DND-41 (cell line): ENCODE measurements around the gene FAM168A.

ENCODE experiments used
- ATAC-seq: fragments of 200-7000 bp; cut with Tn5 transposase; 3 replicates; pipeline ENCODE4 v1.9.1; 2021; ENCODE audit warnings: low read depth; ENCODE audit not compliant: insufficient read depth
- DNase-seq: peaks from one replicate; pipeline ENCODE4 v3.0.0-alpha.2; 2020
- H2AFZ ChIP-seq: 2 replicates; pipeline ENCODE4 v1.6.0; 2012; ENCODE audit warnings: low read depth, low read length
- H3K27ac ChIP-seq: 2 replicates; pipeline ENCODE4 v1.5.1; 2012; ENCODE audit warnings: low read length, inconsistent platforms
- H3K27me3 ChIP-seq: fragments of 200-600 bp; sonication (generic); 2 replicates; pipeline ENCODE4 v1.6.0; 2012; ENCODE audit warnings: low read length, mild to moderate bottlenecking, inconsistent platforms; ENCODE audit not compliant: insufficient read depth, poor library complexity
- H3K36me3 ChIP-seq: 2 replicates; pipeline ENCODE4 v1.5.1; 2012; ENCODE audit warnings: low read length, inconsistent platforms; ENCODE audit not compliant: insufficient read depth
- H3K4me1 ChIP-seq: 2 replicates; pipeline ENCODE4 v1.5.1; 2012; ENCODE audit warnings: mild to moderate bottlenecking, low read length; ENCODE audit not compliant: insufficient read depth
- H3K4me2 ChIP-seq: 2 replicates; pipeline ENCODE4 v1.6.0; 2012; ENCODE audit warnings: mild to moderate bottlenecking, moderate library complexity, low read length, inconsistent platforms; ENCODE audit not compliant: insufficient read depth
- H3K4me3 ChIP-seq, 2 experiments: fragments of 200-600 bp in 1 of 2; shearing (Covaris generic) in 1 of 2; 2 replicates each; pipeline ENCODE4 v1.5.1; 2012 to 2016; ENCODE audit warnings: inconsistent platforms in 2 of 2, low read length in 2 of 2, mild to moderate bottlenecking in 2 of 2, low read depth in 1 of 2, moderate library complexity in 1 of 2
- H3K79me2 ChIP-seq: 2 replicates; pipeline ENCODE4 v1.6.0; 2012; ENCODE audit warnings: low read length, inconsistent platforms; ENCODE audit not compliant: insufficient read depth
- H3K9ac ChIP-seq: 2 replicates; pipeline ENCODE4 v1.6.0; 2012; ENCODE audit warnings: low read depth, mild to moderate bottlenecking, inconsistent platforms, low read length, moderate library complexity
- H3K9me3 ChIP-seq: 2 replicates; pipeline ENCODE4 v1.5.1; 2012; ENCODE audit warnings: low read length, moderate library complexity, mild to moderate bottlenecking, inconsistent platforms; ENCODE audit not compliant: insufficient read depth, severe bottlenecking
- H4K20me1 ChIP-seq: 2 replicates; pipeline ENCODE4 v1.6.0; 2012; ENCODE audit warnings: low read length; ENCODE audit not compliant: insufficient read depth
- EZH2 ChIP-seq: IDR thresholded peaks from 3 replicates; pipeline ENCODE4 v1.6.1; 2012; ENCODE audit warnings: borderline replicate concordance, low read depth, mild to moderate bottlenecking, moderate library complexity, low read length, inconsistent platforms; ENCODE audit not compliant: severe bottlenecking
- TF ChIP-seq, protein P1 (sequence below): IDR thresholded peaks from 2 replicates; pipeline ENCODE4 v1.5.1; 2012; ENCODE audit warnings: borderline replicate concordance, low read length, moderate library complexity, mild to moderate bottlenecking; ENCODE audit not compliant: poor library complexity, severe bottlenecking; ENCODE audit errors: extremely low read depth

FAM168A gene

DNA sequence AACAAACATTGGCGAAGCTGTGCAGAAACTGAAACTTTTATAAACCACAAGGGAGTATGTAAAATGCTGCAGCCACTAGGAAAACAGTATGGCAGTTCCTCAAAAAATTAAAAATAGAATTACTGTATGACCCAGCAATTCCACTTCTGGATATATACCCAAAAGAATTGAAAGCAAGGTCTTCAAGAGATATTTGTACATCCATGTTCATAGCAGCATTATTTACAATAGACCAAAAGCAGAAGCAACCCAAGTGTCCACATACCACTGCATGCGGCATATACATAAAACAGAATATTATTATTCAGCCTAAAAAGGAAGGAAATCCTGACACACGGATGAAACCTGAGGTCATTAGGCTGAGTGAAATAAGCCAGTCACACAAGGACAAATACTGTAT is 135.9 kb downstream of the FAM168A start:
- H2AFZ ChIP-seq = no peak overlapping the region
- H4K20me1 ChIP-seq = no peaks in the 10 kb centered on the region
- no peaks in the 10 kb centered on the region for H3K9me3 ChIP-seq
- H3K36me3 ChIP-seq = no peaks in the 10 kb centered on the region
- TF ChIP-seq EZH2 = no peak
- TF ChIP-seq, protein P1, sequence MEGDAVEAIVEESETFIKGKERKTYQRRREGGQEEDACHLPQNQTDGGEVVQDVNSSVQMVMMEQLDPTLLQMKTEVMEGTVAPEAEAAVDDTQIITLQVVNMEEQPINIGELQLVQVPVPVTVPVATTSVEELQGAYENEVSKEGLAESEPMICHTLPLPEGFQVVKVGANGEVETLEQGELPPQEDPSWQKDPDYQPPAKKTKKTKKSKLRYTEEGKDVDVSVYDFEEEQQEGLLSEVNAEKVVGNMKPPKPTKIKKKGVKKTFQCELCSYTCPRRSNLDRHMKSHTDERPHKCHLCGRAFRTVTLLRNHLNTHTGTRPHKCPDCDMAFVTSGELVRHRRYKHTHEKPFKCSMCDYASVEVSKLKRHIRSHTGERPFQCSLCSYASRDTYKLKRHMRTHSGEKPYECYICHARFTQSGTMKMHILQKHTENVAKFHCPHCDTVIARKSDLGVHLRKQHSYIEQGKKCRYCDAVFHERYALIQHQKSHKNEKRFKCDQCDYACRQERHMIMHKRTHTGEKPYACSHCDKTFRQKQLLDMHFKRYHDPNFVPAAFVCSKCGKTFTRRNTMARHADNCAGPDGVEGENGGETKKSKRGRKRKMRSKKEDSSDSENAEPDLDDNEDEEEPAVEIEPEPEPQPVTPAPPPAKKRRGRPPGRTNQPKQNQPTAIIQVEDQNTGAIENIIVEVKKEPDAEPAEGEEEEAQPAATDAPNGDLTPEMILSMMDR = no peak
- no peaks in the 10 kb centered on the region for H3K4me1 ChIP-seq
- ATAC-seq (no peak), DNase-seq (no peak)
- no peaks in the 10 kb centered on the region for H3K79me2 ChIP-seq
- H3K4me2 ChIP-seq = no peak overlapping the region
- no peaks in the 10 kb centered on the region for H3K27me3 ChIP-seq
- H3K4me3 ChIP-seq = no peak overlapping the region
- H3K9ac ChIP-seq = no peak overlapping the region
- H3K27ac ChIP-seq = no peak overlapping the region

DNA sequence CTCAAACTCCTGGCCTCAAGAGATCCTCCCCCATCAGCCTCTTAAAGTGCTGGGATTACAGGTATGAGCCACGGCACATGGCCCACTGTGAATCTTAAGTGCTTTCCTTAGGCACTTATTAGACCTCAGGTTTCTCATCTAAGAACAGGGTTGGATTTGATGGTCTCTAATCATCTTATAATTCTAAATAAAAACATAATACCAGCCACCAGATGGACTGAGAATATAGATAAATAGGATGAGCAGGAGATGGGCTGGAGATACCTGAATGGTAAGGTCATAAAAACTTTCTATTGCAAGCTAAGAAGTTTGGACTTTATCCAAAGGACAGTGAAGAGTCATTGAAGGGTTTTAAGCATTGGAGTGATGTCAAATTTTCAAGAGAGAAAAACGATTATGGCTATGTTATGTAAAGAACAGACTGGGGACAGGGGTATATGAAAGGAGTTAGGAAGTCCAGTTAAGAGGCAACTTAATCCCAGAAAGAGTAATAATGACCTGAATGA is 136.5 kb downstream of the FAM168A start:
- Histone ChIP-seq H3K79me2 (no peaks in the 10 kb centered on the region), H3K4me1 (no peaks in the 10 kb centered on the region), H3K9me3 (no peaks in the 10 kb centered on the region), H3K27ac (no peak overlapping the region), H3K27me3 (no peaks in the 10 kb centered on the region), H2AFZ (no peak overlapping the region), H3K4me2 (no peak overlapping the region), H3K9ac (no peak overlapping the region), H3K4me3 (no peak overlapping the region), H4K20me1 (no peaks in the 10 kb centered on the region), H3K36me3 (no peaks in the 10 kb centered on the region)
- ATAC-seq = no peak
- TF ChIP-seq, protein P1 = no peak
- TF ChIP-seq EZH2 = no peak
- DNase-seq = no peak

DNA sequence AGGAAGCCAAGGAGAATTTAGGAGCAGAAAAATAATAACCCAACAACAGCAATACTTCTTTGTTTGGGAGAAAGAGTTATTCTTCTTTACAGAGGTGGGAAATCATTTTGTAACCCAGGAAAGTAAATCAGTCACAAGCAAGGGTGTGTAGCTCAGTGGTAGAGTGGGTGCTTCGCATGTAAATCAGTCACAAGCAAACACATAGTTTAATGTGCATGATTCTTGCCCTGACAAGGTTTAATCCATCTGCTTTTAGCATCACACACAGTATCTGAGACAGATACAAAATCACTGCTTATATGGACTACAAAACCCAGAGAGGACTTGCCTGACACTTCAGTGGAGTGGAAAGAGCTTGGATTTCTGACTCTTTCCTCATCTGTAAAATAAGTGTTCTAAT is 139.7 kb downstream of the FAM168A start:
- Histone ChIP-seq H4K20me1 (no peaks in the 10 kb centered on the region), H3K36me3 (no peaks in the 10 kb centered on the region), H3K9me3 (no peaks in the 10 kb centered on the region), H3K4me3 (no peak overlapping the region), H3K9ac (no peak overlapping the region), H3K27ac (no peak overlapping the region), H3K4me1 (no peaks in the 10 kb centered on the region), H3K4me2 (no peak overlapping the region), H3K79me2 (no peaks in the 10 kb centered on the region), H2AFZ (no peak overlapping the region), H3K27me3 (no peaks in the 10 kb centered on the region)
- no peak for ATAC-seq
- no peak for DNase-seq
- no peak for TF ChIP-seq EZH2
- TF ChIP-seq, protein P1 = no peak

DNA sequence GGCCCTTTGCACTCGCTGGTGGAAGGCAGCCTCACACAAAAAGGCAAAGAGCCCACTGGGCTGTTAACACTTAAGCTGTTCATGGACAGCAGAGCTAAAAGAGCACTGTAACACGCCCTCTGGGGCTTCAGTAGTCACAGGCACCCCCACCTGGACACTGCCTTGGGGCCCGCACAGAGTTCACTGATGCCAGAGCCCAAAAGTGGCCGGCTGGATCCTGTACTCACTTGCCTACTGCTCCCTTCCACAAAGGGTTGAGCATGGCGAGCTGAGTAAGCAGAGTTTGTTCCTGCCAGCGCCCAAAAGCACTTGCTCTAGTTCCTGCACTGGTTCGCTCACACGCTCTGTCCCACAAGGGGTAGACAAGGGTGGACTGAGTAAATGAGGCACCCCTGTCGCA is 142.9 kb downstream of the FAM168A start:
- H3K36me3 ChIP-seq = no peaks in the 10 kb centered on the region
- no peaks in the 10 kb centered on the region for H3K79me2 ChIP-seq
- H3K9me3 ChIP-seq = no peaks in the 10 kb centered on the region
- H3K4me1 ChIP-seq = no peaks in the 10 kb centered on the region
- H3K4me3 ChIP-seq = no peak overlapping the region
- DNase-seq (no peak), ATAC-seq (no peak)
- no peaks in the 10 kb centered on the region for H3K27me3 ChIP-seq
- H4K20me1 ChIP-seq = no peaks in the 10 kb centered on the region
- TF ChIP-seq, protein P1 = no peak
- no peak for TF ChIP-seq EZH2
- no peak overlapping the region for H2AFZ ChIP-seq
- H3K9ac ChIP-seq = no peak overlapping the region
- no peak overlapping the region for H3K4me2 ChIP-seq
- H3K27ac ChIP-seq = no peak overlapping the region
